Chondrocyte (in vitro differentiated cells): ENCODE results near the gene IRS1. TPM values are rescaled to one million over a fixed set of nuclear protein-coding genes. Genes with fewer than 3 reads are reported as not detected.

Experiments used
- DNase-seq: peaks from one replicate; pipeline ENCODE4 v3.0.0; 2021; ENCODE audit warnings: mixed read lengths, low spot score
- H3K27ac Mint-ChIP-seq: one replicate; pipeline ENCODE4 v1.8.0; 2021; ENCODE audit warnings: mild to moderate bottlenecking, moderate library complexity, mixed read lengths; ENCODE audit not compliant: unreplicated experiment
- H3K27me3 Mint-ChIP-seq: 2 replicates; pipeline ENCODE4 v1.8.0; 2021; ENCODE audit warnings: low read depth, mixed read lengths
- H3K36me3 Mint-ChIP-seq: 2 replicates; pipeline ENCODE4 v1.8.0; 2021; ENCODE audit warnings: low read depth, mixed read lengths
- H3K4me1 Mint-ChIP-seq: 2 replicates; pipeline ENCODE4 v1.8.0; 2021; ENCODE audit warnings: low read depth, mild to moderate bottlenecking, mixed read lengths
- H3K4me3 Mint-ChIP-seq: one replicate; pipeline ENCODE4 v1.8.0; 2021; ENCODE audit warnings: mild to moderate bottlenecking, moderate library complexity, mixed read lengths; ENCODE audit not compliant: unreplicated experiment
- H3K9me3 Mint-ChIP-seq: 2 replicates; pipeline ENCODE4 v1.8.0; 2021; ENCODE audit warnings: low read depth, mixed read lengths
- CTCF ChIP-seq: fragments of 200-600 bp; sonication (generic); IDR thresholded peaks from 2 replicates; pipeline ENCODE4 v1.5.0; 2021; ENCODE audit warnings: antibody characterized with exemption, mild to moderate bottlenecking, moderate library complexity
- total RNA-seq: library from RNA; stranded (reverse); gene quantifications from 3 replicates; pipeline ENCODE4 v1.2.1, GENCODE V29; 2021

Gene IRS1
- total RNA-seq, 1 donor from 2014 or later, result 12.0 TPM

- Mint-ChIP-seq H3K4me3 (peak overlapping the region; percentile 83), H3K9me3 (no peaks in the 10 kb centered on the region), H3K4me1 (peaks cover 80% of the 10 kb centered on the region), H3K36me3 (peaks cover 2% of the 10 kb centered on the region), H3K27me3 (no peaks in the 10 kb centered on the region), H3K27ac (peak overlapping the region; percentile 96)
- TF ChIP-seq CTCF, result peak; percentile 75
- DNase-seq, result peak; percentile 96
These were observed 8.0 kb downstream of the IRS1 start for GRCh38 chr2:226791487-226792081.

- no peaks in the 10 kb centered on the region for H3K9me3 Mint-ChIP-seq
- H3K4me3 Mint-ChIP-seq, result peak overlapping the region; percentile 83
- peaks cover 1% of the 10 kb centered on the region for H3K36me3 Mint-ChIP-seq
- DNase-seq, result no peak
- H3K4me1 Mint-ChIP-seq, result peaks cover 77% of the 10 kb centered on the region
- no peaks in the 10 kb centered on the region for H3K27me3 Mint-ChIP-seq
- TF ChIP-seq CTCF, result no peak
- H3K27ac Mint-ChIP-seq, result peak overlapping the region; percentile 96
These were observed 8.5 kb downstream of the IRS1 start for GRCh38 chr2:226791056-226791486.

- Mint-ChIP-seq H3K27ac (peak overlapping the region; percentile 96), H3K36me3 (peaks cover 2% of the 10 kb centered on the region), H3K9me3 (no peaks in the 10 kb centered on the region), H3K4me1 (peaks cover 73% of the 10 kb centered on the region), H3K27me3 (no peaks in the 10 kb centered on the region), H3K4me3 (peak overlapping the region; percentile 83)
- DNase-seq, result no peak
- no peak for TF ChIP-seq CTCF
These were observed 9.2 kb downstream of the IRS1 start for GRCh38 chr2:226790431-226790830.

GRCh38 chr2:226790011-226790410 lies 9.6 kb downstream of the IRS1 start:
- no peaks in the 10 kb centered on the region for H3K27me3 Mint-ChIP-seq
- TF ChIP-seq CTCF, result no peak
- peaks cover 69% of the 10 kb centered on the region for H3K4me1 Mint-ChIP-seq
- no peaks in the 10 kb centered on the region for H3K9me3 Mint-ChIP-seq
- H3K27ac Mint-ChIP-seq, result peak overlapping the region; percentile 70
- no peak overlapping the region for H3K4me3 Mint-ChIP-seq
- no peak for DNase-seq
- peaks cover 2% of the 10 kb centered on the region for H3K36me3 Mint-ChIP-seq

- H3K36me3 Mint-ChIP-seq, result peaks cover 2% of the 10 kb centered on the region
- H3K9me3 Mint-ChIP-seq, result no peaks in the 10 kb centered on the region
- no peaks in the 10 kb centered on the region for H3K27me3 Mint-ChIP-seq
- no peak for DNase-seq
- peak overlapping the region; percentile 82 for H3K27ac Mint-ChIP-seq
- peaks cover 58% of the 10 kb centered on the region for H3K4me1 Mint-ChIP-seq
- no peak overlapping the region for H3K4me3 Mint-ChIP-seq
- TF ChIP-seq CTCF, result no peak
These were observed 10.6 kb downstream of the IRS1 start for GRCh38 chr2:226788881-226789490.
